ENCODE measurements around the gene CTXN1.

GRCh38 chr19:7916103-7916954 is 9.6 kb downstream of the CTXN1 start:
- TF ChIP-seq POLR2A (IDR thresholded peaks at IDR 0.05): no peak
- no peak for TF ChIP-seq CTCF (IDR thresholded peaks at IDR 0.05)
- TF ChIP-seq POLR2AphosphoS5 (IDR thresholded peaks at IDR 0.05): no peak

All from transverse colon (tissue), 4 donors.